ENCODE results near the gene METTL8.

The METTL8 gene

DNA sequence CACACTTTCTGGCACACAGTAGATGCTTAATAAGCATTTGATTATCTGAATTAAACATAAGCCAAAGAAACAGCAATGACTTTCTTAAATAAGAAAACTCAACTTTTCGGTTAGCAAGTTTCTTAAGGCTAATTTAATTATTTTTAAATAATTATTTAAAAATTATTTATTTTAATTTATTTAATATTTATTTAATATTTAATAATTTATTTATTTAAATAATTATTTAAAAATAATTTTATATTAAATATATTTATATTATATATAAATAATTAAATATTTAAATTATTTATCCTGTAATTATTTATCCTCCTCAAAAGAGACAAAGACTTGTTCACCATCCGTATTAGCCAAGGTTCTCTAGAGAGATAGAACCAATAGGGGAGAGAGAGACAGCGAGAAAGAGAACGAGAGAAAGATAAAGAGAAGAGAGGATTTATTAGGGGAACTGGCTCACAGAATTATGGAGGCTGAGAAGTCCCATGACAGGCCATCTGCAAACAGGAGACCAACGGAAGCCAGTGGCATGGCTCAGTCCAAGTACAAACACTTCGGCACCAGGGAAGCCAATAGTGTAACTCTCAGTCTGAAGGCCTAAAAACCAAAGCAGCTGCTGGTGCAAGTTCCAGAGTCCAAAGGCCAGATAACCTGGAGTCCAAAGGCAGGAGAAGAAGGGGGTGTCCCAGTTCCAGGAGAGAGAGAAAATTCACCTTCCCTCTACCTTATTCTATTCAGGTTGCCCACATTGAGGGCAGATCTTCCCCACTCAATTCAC, 125.3 kb downstream of the METTL8 start:
- DNase-seq, result no peak

DNA sequence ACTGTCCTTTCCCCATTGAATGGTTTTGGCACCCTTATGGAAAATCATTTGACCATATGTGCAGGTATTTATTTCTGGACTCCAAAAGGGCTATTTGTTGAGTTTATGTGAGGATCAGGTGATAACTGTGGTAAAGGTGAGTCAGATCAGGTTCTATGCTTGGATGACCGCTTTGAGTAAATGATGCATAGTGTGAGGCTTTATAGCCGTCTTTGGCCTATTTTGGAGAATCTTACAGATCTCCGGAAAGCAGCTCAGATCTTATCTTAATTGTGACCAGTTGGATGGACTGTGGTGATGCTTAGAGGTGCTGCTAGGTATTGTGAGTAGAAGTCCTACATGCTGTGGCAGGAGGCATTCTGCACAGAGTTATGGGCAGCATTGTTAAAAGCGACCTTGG, 126.2 kb downstream of the METTL8 start:
- no peak for DNase-seq

DNA sequence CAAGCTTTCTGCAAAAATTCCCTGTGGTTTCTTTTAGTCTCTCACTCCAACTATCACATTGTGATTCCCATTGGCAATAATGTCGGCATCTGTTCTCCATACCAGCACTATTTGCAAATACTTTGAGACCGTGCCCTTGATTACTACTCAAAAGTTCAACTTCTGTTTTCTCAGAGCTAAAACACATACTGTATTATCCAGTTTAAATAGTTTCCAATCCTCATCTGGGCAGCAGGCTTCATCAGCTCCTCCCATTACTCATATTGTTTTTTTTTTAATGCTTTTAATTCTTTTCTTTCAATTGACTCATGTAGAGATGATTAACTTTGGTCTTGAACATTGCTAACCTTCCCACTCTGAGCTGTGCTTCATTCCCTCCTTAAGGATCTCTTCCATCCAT, 135.8 kb downstream of the METTL8 start:
- DNase-seq, result no peak

DNA sequence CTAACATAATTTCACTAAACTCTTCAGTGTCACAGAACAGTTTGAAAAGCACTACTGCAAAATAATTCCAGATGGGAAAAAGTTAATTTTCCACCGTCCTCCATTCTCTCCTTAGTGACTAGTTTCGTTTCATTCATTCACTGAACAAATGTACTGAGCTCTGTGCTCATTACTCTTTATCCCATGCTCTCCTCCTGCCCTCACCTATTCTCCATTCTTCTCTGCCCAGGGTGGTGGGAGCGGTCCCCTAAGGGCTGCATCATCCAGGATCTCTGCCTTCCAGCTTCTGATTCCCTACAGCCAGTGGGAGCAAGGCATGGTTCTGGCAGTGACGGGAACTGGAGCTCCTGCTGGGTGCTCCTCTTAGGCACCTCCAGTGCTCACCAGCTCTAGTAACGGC, 139.2 kb downstream of the METTL8 start:
- DNase-seq, result no peak

DNA sequence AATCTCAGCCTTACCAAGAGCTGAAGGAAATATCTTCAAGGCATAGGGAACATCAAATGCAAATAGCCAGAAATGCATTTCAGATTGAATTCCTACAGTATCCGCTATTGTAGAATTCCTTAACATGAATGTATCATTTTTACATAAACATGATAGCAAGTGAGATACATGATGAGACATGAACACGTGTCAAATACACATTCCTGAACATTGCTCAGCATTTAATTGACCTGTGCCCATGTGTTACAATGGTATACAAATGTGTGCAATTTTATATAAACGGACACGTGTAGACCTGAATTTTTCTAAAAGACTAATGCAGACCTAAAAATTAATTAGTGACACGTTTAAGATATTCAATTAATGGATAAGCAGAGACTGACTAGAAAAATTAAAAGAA, 140.1 kb downstream of the METTL8 start:
- no peak for DNase-seq

- no peak for DNase-seq
Observed at GRCh38 chr2:171289991-171290390, 143.8 kb downstream of the METTL8 start.

DNA sequence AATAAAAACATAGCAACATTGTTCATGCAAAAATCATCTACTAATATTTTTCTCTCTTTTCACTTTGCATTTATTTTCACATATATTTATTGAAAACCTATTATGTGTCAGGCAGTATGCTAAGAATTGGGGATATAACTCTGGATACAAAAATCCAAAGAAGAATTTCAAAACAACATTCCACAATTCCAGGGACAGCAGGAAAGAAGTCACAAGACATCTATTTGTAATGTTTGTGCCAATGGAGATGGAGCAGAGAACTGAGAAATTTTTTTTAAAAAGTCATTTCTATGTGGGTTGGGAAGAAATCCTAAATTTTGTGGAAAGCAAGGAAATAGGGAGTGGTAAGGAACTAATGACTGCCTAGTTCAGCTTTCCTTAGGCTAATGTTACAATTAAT, 144.5 kb downstream of the METTL8 start:
- DNase-seq, result no peak

DNA sequence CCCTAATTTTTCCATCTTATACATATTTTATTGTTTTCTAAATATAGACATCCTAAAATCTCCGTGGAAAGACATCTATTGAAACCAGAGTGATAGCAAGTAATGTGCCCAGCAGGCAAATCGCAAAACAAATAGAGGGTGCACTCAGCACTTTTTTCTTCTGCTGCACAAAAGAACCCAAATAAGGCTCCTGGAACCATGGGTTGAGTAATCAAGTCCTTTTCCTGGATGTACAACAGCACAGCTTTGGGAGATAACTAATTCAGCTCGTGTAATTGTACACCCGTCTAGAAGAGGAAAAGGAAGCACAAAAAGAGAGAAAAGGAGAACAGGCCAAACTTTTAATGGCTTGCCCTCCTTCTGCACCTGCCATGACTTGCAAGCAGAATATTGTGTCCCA, 146.2 kb downstream of the METTL8 start:
- DNase-seq, result no peak

GRCh38 chr2:171287036-171287571, 146.7 kb downstream of the METTL8 start:
- DNase-seq, result no peak

- no peak for DNase-seq
Observed at GRCh38 chr2:171281110-171281509, 152.7 kb downstream of the METTL8 start.

DNA sequence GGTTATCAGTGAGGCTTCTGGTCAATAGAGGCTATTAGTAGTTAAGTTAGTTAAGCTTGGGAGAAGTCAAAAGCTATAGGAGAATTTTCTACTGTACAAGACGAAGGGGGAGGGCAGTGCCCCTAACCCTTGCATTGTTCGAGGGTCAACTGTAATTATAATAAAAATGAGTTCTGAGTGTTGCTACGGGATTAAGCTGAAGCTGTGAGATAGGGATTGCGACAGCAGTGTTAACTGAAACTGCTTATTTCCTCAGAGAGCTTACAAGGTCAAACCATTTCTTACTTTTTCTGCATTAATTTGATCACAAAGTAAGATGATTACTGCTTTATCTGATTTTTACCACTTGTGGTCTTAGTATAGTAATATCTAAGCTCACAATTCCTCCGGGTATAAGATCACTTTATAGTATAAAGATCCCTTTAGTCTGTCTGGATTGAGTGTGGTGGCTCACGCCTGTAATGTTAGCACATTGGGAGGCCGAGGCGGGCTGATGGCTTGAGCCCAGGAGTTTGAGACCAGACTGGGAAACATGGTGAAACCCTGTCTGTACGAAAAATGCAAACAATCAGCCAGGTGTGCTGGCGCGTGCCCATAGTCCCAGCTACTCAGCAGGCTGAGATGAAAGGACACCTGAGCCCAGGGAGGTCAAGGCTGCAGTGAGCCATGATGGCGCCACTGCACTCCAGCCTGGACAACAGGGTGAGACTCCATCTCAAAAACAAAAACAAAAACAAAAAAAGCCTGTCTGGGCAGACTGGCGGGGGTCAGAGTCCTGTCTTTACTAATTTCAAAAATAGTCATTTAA, 153.6 kb downstream of the METTL8 start:
- peak; percentile 33 for DNase-seq

DNA sequence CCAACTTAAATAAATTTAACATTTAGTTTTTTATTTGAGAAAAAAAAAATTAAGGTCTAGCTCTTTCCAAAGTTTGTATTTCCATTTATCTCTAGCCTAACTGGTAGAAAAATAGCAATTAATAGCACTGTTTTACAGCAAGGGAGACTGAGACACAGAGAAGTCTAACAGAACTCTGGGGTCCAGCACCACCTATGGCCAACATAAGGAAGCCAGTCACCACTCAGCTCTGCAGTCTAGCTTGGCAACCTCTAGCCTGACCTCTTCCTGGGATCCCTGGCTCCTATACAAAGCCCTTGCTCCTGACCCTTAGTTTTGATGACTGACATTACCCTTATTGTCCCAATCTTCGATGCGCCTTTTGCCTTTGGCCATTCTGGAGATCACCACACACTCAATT, 159.0 kb downstream of the METTL8 start:
- DNase-seq, result no peak

GRCh38 chr2:171271971-171272436, 161.8 kb downstream of the METTL8 start:
- DNase-seq, result no peak

DNA sequence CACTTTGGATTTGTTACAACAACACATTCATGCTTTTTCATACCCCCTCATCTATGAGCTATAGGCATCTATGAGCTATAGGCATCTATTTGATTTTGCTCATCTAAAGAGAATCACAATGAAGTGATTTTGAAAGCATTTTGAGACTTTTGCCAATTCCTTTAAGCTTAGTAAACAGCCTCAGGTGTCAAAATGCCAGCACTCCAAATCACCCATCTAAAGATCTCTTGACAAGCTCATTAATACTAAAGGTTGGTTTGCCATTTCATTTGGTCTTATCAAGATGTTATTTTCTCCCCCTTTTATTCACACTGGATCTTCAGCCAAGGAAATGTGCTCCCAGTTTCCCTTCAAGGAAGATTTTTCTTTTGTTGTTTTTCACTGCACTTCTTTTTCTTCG, 162.4 kb downstream of the METTL8 start:
- DNase-seq, result no peak

GRCh38 chr2:171267855-171268629, 165.7 kb downstream of the METTL8 start:
- DNase-seq, result peak; percentile 46

Measured in NCI-H2227 treated with DMSO at 0.1 percent for 48 hours (cell line).